Neural progenitor cell (in vitro differentiated cells): ENCODE results near the gene SPR. TPM values are rescaled to one million over a fixed set of nuclear protein-coding genes. Genes with fewer than 3 reads are reported as not detected.

Source experiments
- DNase-seq: peaks from one replicate; pipeline ENCODE4 v3.0.0-alpha.2; 2016; ENCODE audit warnings: low spot score
- H2AFZ ChIP-seq: fragments of 200-600 bp; sonication (generic); replicated peaks from 2 replicates; pipeline ENCODE4 v1.6.1; 2016; ENCODE audit warnings: antibody characterized with exemption
- H3F3A ChIP-seq: fragments of 200-600 bp; sonication (generic); 2 replicates; pipeline ENCODE4 v1.6.1; 2016; ENCODE audit warnings: antibody characterized with exemption, low read depth
- H3K27ac ChIP-seq: fragments of 200-600 bp; sonication (generic); 2 replicates; pipeline ENCODE4 v1.5.1; 2016; ENCODE audit warnings: mild to moderate bottlenecking
- H3K27me3 ChIP-seq: fragments of 200-600 bp; sonication (generic); 2 replicates; pipeline ENCODE4 v1.6.1; 2016; ENCODE audit warnings: mild to moderate bottlenecking, moderate library complexity
- H3K36me3 ChIP-seq: fragments of 200-600 bp; sonication (generic); 2 replicates; pipeline ENCODE4 v1.5.1; 2016
- H3K4me1 ChIP-seq: fragments of 200-600 bp; sonication (generic); 2 replicates; pipeline ENCODE4 v1.6.1; 2016; ENCODE audit warnings: mixed run types
- H3K4me2 ChIP-seq: fragments of 200-600 bp; sonication (generic); 2 replicates; pipeline ENCODE4 v1.6.1; 2016
- H3K4me3 ChIP-seq: fragments of 200-600 bp; sonication (generic); 2 replicates; pipeline ENCODE4 v1.5.1; 2016
- H3K79me2 ChIP-seq: fragments of 200-600 bp; sonication (generic); 2 replicates; pipeline ENCODE4 v1.6.1; 2016; ENCODE audit warnings: low read depth
- H3K9ac ChIP-seq: fragments of 200-600 bp; sonication (generic); 2 replicates; pipeline ENCODE4 v1.6.1; 2016
- H3K9me3 ChIP-seq: fragments of 200-600 bp; sonication (generic); 2 replicates; pipeline ENCODE4 v1.5.1; 2016; ENCODE audit warnings: low read depth
- H4K20me1 ChIP-seq: fragments of 200-600 bp; sonication (generic); 2 replicates; pipeline ENCODE4 v1.6.1; 2016; ENCODE audit warnings: low read depth
- H3K27ac Mint-ChIP-seq: 3 replicates; pipeline ENCODE4 v1.8.0; 2021; ENCODE audit warnings: mixed read lengths
- H3K27me3 Mint-ChIP-seq: 2 replicates; pipeline ENCODE4 v1.8.0; 2022; ENCODE audit warnings: low read depth, mild to moderate bottlenecking, inconsistent platforms, moderate library complexity, mixed read lengths; ENCODE audit not compliant: insufficient read depth
- H3K36me3 Mint-ChIP-seq: 3 replicates; pipeline ENCODE4 v1.8.0; 2021; ENCODE audit warnings: mixed read lengths
- H3K4me1 Mint-ChIP-seq: 3 replicates; pipeline ENCODE4 v1.8.0; 2021; ENCODE audit warnings: mixed read lengths
- H3K4me3 Mint-ChIP-seq: 3 replicates; pipeline ENCODE4 v1.8.0; 2021; ENCODE audit warnings: mild to moderate bottlenecking, moderate library complexity, mixed read lengths
- H3K9me3 Mint-ChIP-seq: 3 replicates; pipeline ENCODE4 v1.8.0; 2020; ENCODE audit warnings: mixed read lengths
- EZH2 ChIP-seq: fragments of 200-600 bp; sonication (generic); IDR thresholded peaks from 2 replicates; pipeline ENCODE4 v1.6.1; 2017; ENCODE audit warnings: antibody characterized with exemption, mild to moderate bottlenecking, moderate library complexity
- EZH2phosphoT487 ChIP-seq: fragments of 200-600 bp; sonication (generic); IDR thresholded peaks from 2 replicates; pipeline ENCODE4 v1.6.1; 2017; ENCODE audit warnings: antibody characterized with exemption
- total RNA-seq: library from RNA; depleted of rRNA; stranded (reverse); fragments of >200 nt; gene quantifications from 2 replicates; pipeline ENCODE4 v1.2.3, GENCODE V29; 2015; ENCODE audit warnings: low replicate concordance
- TF ChIP-seq, protein P1 (sequence below): fragments of 200-600 bp; sonication (generic); IDR thresholded peaks from 2 replicates; pipeline ENCODE4 v1.5.1; 2017; ENCODE audit warnings: antibody characterized with exemption, mild to moderate bottlenecking

The SPR gene
- total RNA-seq, 1 donor from 2014 or later, result 2.2 TPM

DNA sequence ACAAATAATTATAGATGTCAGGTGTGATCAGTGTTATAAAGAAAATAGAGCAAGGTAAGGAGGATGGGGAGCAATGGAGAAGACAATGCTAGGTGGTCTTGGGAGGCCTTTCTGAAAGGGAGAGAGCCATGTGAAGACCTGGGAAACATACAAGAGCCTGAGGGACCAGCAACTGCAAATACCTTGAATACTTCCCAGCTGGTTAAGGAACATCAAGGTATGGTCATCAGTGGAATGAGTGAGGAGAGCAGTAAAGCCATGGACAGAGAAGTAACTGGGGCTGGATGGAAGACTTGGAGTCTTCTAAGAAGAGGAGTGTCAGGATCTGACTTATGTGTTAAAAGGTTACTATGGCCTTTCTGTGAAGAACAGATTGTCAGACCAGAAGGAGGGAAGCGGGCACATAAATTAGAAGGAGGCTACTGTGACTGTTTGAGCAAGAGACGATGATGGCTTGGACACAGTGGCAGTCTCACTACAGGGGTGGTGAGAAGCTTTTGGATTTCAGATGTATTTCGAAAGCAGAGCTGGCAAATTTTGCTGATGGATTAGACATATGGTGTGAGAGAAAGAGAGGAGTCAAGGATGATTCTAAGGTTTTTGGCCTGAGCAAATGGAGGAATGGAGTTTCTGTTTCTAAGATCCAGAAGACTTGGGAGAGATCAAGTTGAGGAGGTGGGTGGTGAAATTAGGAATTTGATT, 38.6 kb upstream of the SPR start:
- H3K27me3 Mint-ChIP-seq, result peaks cover 2% of the 10 kb centered on the region
- no peaks in the 10 kb centered on the region for H3K79me2 ChIP-seq
- H3K4me1 Mint-ChIP-seq, result no peaks in the 10 kb centered on the region
- no peak for DNase-seq
- TF ChIP-seq, protein P1, sequence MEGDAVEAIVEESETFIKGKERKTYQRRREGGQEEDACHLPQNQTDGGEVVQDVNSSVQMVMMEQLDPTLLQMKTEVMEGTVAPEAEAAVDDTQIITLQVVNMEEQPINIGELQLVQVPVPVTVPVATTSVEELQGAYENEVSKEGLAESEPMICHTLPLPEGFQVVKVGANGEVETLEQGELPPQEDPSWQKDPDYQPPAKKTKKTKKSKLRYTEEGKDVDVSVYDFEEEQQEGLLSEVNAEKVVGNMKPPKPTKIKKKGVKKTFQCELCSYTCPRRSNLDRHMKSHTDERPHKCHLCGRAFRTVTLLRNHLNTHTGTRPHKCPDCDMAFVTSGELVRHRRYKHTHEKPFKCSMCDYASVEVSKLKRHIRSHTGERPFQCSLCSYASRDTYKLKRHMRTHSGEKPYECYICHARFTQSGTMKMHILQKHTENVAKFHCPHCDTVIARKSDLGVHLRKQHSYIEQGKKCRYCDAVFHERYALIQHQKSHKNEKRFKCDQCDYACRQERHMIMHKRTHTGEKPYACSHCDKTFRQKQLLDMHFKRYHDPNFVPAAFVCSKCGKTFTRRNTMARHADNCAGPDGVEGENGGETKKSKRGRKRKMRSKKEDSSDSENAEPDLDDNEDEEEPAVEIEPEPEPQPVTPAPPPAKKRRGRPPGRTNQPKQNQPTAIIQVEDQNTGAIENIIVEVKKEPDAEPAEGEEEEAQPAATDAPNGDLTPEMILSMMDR, result no peak
- TF ChIP-seq EZH2phosphoT487 (no peak), EZH2 (no peak)
- H3K36me3 ChIP-seq, result no peaks in the 10 kb centered on the region
- no peaks in the 10 kb centered on the region for H4K20me1 ChIP-seq
- H3K27me3 ChIP-seq, result no peaks in the 10 kb centered on the region
- no peak overlapping the region for H3K27ac Mint-ChIP-seq
- no peak overlapping the region for H3K27ac ChIP-seq
- H3K4me1 ChIP-seq, result no peaks in the 10 kb centered on the region
- no peaks in the 10 kb centered on the region for H3K9me3 Mint-ChIP-seq
- H3K9me3 ChIP-seq, result no peaks in the 10 kb centered on the region
- H3K4me3 Mint-ChIP-seq, result no peak overlapping the region
- no peak overlapping the region for H3K9ac ChIP-seq
- no peaks in the 10 kb centered on the region for H3F3A ChIP-seq
- no peak overlapping the region for H3K4me2 ChIP-seq
- H3K4me3 ChIP-seq, result no peak overlapping the region
- no peak overlapping the region for H2AFZ ChIP-seq
- no peaks in the 10 kb centered on the region for H3K36me3 Mint-ChIP-seq

DNA sequence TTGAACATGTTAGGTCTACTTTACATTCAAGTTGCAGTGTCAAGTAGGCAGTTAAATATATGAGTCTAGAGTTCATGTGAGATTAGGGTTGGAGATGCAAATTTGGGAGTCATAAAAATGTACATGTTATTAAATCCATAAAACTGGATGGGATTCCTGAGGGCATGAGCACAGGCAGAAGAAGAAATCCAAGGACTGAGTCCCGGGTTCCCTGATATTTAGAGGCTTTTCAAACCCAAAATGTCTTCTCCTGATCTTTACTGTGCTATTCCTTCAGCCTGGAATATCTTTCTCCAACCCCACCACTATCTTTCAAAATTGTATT, 38.1 kb upstream of the SPR start:
- Mint-ChIP-seq H3K9me3 (no peaks in the 10 kb centered on the region), H3K4me1 (no peaks in the 10 kb centered on the region), H3K4me3 (no peak overlapping the region), H3K27ac (no peak overlapping the region), H3K27me3 (peaks cover 2% of the 10 kb centered on the region), H3K36me3 (no peaks in the 10 kb centered on the region)
- Histone ChIP-seq H3K4me3 (no peak overlapping the region), H2AFZ (no peak overlapping the region), H3K9ac (no peak overlapping the region), H3F3A (no peaks in the 10 kb centered on the region), H3K27me3 (no peaks in the 10 kb centered on the region), H3K79me2 (no peaks in the 10 kb centered on the region), H3K4me2 (no peak overlapping the region), H3K9me3 (no peaks in the 10 kb centered on the region), H3K4me1 (no peaks in the 10 kb centered on the region), H4K20me1 (no peaks in the 10 kb centered on the region), H3K27ac (no peak overlapping the region), H3K36me3 (no peaks in the 10 kb centered on the region)
- no peak for DNase-seq
- TF ChIP-seq EZH2 (no peak), EZH2phosphoT487 (no peak)
- TF ChIP-seq, protein P1, result no peak

DNA sequence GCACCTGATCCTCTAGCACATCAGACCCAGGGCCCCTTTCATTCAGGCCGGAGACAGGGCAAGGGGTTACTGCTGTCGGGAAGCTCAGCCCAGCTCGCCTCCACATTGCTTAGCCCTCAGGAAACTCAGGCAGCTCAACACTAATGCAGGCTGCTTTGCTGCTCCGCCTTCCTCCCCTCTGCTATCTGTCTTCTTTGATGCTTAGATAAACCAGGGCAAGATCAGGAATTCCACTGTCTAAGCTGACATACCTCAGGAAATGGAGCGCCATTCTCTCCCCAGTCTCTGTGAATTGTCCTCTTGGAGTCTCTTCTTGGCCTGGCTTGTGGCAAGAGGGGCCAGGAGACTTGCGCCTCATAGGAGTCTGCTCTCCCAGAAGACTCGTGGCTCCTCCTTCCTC, 35.9 kb upstream of the SPR start:
- DNase-seq, result no peak
- H3K27ac Mint-ChIP-seq, result no peak overlapping the region
- Histone ChIP-seq H3K4me1 (no peaks in the 10 kb centered on the region), H3K27ac (no peak overlapping the region), H3K27me3 (no peaks in the 10 kb centered on the region), H3K4me3 (no peak overlapping the region), H3F3A (no peaks in the 10 kb centered on the region), H3K9ac (no peak overlapping the region), H3K79me2 (no peaks in the 10 kb centered on the region), H4K20me1 (no peaks in the 10 kb centered on the region), H3K9me3 (no peaks in the 10 kb centered on the region), H3K36me3 (no peaks in the 10 kb centered on the region), H3K4me2 (no peak overlapping the region), H2AFZ (no peak overlapping the region)
- H3K4me3 Mint-ChIP-seq, result no peak overlapping the region
- H3K36me3 Mint-ChIP-seq, result no peaks in the 10 kb centered on the region
- no peaks in the 10 kb centered on the region for H3K4me1 Mint-ChIP-seq
- no peaks in the 10 kb centered on the region for H3K9me3 Mint-ChIP-seq
- TF ChIP-seq EZH2phosphoT487, result no peak
- TF ChIP-seq, protein P1, result no peak
- no peak for TF ChIP-seq EZH2
- H3K27me3 Mint-ChIP-seq, result peaks cover 7% of the 10 kb centered on the region
